GM12801 (cell line): ENCODE measurements around the gene HCN3.

ENCODE experiments used
- TF ChIP-seq, protein P1 (sequence below): IDR thresholded peaks from one replicate; pipeline ENCODE4 v1.5.1; 2011; ENCODE audit warnings: control low read depth; ENCODE audit not compliant: insufficient read length; ENCODE audit errors: extremely low read depth

Gene HCN3

DNA sequence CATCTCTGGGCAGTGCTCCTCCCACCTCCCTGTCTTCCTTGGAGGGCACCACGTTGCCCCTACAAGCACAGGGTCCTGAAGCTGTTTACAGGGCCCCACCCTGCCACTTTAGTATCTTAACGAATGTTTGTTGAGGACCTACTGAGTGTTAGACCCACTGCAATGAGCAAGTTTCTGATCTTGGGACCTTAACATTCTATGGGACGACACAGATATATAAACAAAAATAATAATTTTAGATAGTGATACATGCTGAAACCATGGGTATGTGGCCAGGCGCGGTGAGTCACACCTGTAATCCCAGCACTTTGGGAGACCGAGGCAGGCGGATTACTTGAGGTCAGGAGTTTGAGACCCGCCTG is 32.1 kb upstream of the HCN3 start:
- TF ChIP-seq, protein P1, sequence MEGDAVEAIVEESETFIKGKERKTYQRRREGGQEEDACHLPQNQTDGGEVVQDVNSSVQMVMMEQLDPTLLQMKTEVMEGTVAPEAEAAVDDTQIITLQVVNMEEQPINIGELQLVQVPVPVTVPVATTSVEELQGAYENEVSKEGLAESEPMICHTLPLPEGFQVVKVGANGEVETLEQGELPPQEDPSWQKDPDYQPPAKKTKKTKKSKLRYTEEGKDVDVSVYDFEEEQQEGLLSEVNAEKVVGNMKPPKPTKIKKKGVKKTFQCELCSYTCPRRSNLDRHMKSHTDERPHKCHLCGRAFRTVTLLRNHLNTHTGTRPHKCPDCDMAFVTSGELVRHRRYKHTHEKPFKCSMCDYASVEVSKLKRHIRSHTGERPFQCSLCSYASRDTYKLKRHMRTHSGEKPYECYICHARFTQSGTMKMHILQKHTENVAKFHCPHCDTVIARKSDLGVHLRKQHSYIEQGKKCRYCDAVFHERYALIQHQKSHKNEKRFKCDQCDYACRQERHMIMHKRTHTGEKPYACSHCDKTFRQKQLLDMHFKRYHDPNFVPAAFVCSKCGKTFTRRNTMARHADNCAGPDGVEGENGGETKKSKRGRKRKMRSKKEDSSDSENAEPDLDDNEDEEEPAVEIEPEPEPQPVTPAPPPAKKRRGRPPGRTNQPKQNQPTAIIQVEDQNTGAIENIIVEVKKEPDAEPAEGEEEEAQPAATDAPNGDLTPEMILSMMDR, result no peak

DNA sequence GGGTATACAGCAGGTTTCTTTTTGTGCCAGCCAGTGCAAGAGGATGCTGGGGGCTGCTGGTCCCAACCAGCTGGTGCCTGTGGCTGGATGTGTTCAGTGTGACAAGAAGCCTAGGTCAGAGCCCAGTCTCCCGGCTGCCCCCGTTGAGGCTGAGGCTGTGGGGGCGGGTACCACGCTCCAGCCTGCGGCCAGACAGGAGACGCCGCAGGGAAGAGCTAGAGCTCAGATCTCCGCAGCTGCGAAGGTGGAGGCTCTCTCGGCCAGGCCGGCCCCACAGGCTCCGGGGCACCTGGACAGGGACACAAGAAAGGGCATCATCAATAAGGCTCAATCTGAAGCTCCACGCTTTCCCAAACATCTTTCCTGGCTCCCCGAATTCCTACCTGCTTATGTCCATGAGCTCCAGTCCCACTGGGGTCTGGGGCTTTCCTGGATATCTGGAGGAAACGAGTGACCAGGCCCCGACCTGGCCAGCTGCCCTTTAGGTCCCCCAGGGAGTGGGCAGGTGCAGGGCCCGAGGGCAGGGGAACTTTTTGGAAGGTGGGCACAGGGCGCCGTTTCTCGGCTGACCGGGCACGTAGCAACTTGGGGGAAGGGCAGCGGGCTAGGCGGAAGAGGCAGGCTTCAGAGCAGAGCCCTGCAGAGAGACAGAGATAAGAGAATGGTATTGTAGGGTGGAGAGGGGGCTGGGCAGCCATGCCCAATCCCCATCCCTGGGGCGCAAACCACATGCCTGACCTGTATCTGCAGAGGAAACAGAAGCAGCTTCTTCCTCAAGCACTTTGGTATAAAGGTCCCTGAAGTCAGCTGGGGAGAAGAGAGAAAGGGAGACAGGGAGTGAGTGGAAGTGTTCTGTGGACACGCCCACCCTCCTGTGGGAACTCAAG is 29.4 kb upstream of the HCN3 start:
- TF ChIP-seq, protein P1, result no peak

DNA sequence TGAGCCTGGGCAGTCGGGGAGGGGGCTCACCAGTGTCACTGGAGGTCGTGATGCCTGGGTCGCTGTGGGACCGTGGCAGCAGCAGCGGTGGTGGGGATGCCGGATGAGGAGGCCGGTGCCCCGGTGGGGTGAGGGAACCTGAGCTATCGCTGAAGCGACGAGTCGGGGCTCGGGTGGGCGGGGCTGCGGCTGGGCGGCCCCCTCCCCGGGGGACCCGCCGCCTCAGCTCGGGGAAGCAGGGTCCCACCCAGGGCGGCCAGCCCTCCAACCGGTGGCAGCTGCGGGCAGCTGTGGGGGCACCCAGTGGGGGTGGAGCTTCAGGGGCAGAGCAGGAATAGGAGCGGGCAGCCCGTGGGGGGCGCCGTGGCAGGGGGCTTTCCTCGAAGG is 27.0 kb upstream of the HCN3 start:
- TF ChIP-seq, protein P1, result no peak

DNA sequence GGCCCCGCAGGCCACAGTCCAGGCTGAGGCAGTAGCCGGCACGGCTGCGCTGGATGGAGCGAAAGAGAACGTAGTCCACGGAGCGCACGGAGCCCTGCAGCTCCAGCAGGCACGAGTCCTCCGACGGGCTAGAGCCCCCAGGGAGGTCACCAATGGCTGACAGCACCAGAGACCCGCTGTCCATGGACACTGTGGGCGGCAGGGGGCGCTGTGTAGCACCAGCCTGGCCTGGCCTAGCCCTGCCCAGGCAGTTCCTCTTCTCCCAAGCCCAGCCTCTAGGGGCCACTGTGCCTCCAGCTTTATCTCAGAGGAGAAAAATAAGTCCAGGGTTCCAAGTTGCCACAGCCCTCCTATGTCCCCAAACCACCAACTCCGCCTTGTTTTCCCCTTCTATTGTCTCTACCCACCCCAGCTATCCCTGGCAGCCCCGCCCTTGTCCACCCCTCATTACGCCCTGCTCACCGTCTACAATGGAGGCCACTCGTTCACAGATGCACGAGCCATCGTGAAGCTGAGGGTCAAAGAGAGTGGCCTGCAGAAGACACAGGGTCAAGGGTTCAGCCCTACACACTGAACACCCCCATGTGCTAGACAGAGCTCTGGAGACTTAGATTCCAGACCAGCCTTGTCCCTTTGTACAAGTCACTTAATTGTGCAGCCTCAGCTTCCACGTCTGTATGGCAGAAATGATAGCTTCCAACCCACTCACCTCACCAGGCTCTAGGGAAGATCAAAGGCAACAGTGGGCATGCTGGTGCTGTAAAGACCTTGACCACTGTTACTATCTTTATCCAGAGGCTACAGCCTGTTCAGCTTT is 26.4 kb upstream of the HCN3 start:
- TF ChIP-seq, protein P1, result peak; percentile 96

DNA sequence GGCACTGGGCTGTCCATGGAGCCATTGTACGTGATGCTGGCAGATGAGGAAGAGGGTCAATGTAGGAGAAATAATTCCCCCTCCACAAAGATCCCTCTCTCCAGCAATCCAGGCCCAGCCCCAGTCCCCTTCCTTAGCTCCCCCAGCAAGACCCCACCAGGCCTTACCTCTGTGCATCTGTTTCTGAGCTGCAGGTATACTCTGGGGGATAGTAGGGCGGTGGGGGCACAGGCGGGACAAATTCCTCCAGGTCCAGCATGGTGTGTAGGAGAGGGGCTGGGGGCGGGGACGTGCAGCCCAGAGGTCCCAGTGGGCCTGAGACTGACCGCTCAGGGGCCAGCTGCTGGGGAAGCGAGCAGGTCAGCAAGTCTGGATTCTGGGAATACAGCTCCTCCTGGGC is 25.7 kb upstream of the HCN3 start:
- TF ChIP-seq, protein P1, result no peak

DNA sequence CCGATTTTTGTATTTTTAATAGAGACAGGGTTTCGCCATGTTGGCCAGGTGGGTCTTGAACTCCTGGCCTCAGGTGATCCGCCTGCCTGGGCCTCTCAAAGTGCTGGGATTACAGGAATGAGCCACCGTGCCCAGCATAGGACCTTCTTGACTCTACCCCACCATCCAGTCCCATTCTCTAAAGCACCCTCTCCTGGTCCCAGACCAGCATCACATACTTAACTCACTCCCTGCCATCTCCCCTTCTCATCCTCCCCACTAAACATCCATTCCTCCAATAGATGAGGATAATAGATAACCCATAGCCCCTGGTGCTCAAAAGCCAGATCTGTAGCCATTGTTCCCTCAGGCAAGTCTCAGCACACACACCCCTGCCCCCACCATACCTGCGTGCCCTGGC is 24.1 kb upstream of the HCN3 start:
- TF ChIP-seq, protein P1, result no peak

DNA sequence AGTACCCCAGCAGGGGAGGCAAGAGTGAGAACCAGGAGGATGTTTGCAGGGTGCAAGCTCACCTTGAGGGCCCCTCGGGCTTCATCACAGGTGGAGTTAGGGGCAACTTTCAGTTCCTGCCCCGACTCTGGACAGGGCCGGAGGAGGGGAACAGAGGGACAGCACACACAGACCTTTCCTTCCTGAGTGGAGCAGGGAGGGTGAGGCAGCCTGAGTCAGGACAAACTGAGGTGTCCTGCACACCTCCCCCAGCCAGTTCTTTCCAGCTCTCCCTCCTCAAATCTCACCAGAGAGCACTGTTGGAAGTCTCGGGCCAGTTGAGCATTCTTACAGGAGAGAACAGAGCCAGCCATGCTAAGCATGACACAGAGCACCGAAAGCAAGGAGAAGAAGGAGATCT is 23.5 kb upstream of the HCN3 start:
- TF ChIP-seq, protein P1, result no peak
